Mucosa of rectum (tissue), 2 donors: ENCODE data around the gene CPSF7.
"Not testable (repeated sequence)": the region's sequence is repeated elsewhere in the genome, so short reads cannot be mapped to it uniquely, and the experiment has no call there.

Source experiments
- H3K27ac ChIP-seq, 2 donors: one replicate each; pipeline ENCODE4 v1.7.0; 2013; ENCODE audit warnings: inconsistent platforms in 2 of 2, low read depth in 2 of 2, low read length in 2 of 2
- H3K27me3 ChIP-seq, 2 donors: one replicate each; pipeline ENCODE4 v1.7.0; 2013; ENCODE audit warnings: low read length in 2 of 2; ENCODE audit not compliant: control insufficient read depth in 2 of 2, insufficient read depth in 2 of 2
- H3K36me3 ChIP-seq, 2 donors: one replicate each; pipeline ENCODE4 v1.7.0; 2013; ENCODE audit warnings: low read length in 2 of 2; ENCODE audit not compliant: control insufficient read depth in 2 of 2, insufficient read depth in 2 of 2
- H3K4me1 ChIP-seq, 2 donors: one replicate each; pipeline ENCODE4 v1.7.0; 2013; ENCODE audit warnings: low read length in 2 of 2, mild to moderate bottlenecking in 1 of 2; ENCODE audit not compliant: control insufficient read depth in 2 of 2, insufficient read depth in 2 of 2
- H3K4me3 ChIP-seq, 2 donors: one replicate each; pipeline ENCODE4 v1.7.0; 2013; ENCODE audit warnings: low read length in 2 of 2
- H3K9ac ChIP-seq, 2 donors: one replicate each; pipeline ENCODE4 v1.7.0; 2013; ENCODE audit warnings: low read length in 2 of 2, low read depth in 1 of 2, mild to moderate bottlenecking in 1 of 2
- H3K9me3 ChIP-seq, 2 donors: one replicate each; pipeline ENCODE4 v1.7.0; 2013; ENCODE audit warnings: low read length in 2 of 2; ENCODE audit not compliant: control insufficient read depth in 2 of 2
- donor health status: healthy.
- donor health status: Normal muscosa, but diverticular disease.

Gene CPSF7

GRCh38 chr11:61468002-61468401 lies 38.2 kb upstream of the CPSF7 start:
- Histone ChIP-seq H3K4me1 (no peaks in the 10 kb centered on the region), H3K36me3 (peaks cover 0 to 10% of the 10 kb centered on the region in 2 donors), H3K4me3 (no peak overlapping the region), H3K9ac (no peak overlapping the region), H3K27ac (no peak overlapping the region), H3K27me3 (no peaks in the 10 kb centered on the region), H3K9me3 (no peaks in the 10 kb centered on the region)

- not testable (repeated sequence) for H3K4me3 ChIP-seq, H3K27ac ChIP-seq, H3K4me1 ChIP-seq, H3K9me3 ChIP-seq, H3K9ac ChIP-seq, H3K27me3 ChIP-seq
- H3K36me3 ChIP-seq = peaks cover 0 to 10% of the 10 kb centered on the region in 2 donors
These were observed 37.8 kb upstream of the CPSF7 start for GRCh38 chr11:61467602-61468001.

GRCh38 chr11:61460986-61461385 lies 31.2 kb upstream of the CPSF7 start:
- H3K4me3 ChIP-seq = no peak overlapping the region
- H3K27ac ChIP-seq = no peak overlapping the region
- no peak overlapping the region for H3K9ac ChIP-seq

GRCh38 chr11:61460474-61460881 lies 30.7 kb upstream of the CPSF7 start:
- H3K4me3 ChIP-seq = no peak overlapping the region
- no peaks in the 10 kb centered on the region for H3K9me3 ChIP-seq
- H3K36me3 ChIP-seq = peaks cover 2 to 5% of the 10 kb centered on the region in 2 donors
- no peak overlapping the region for H3K27ac ChIP-seq
- H3K9ac ChIP-seq = no peak overlapping the region
- H3K4me1 ChIP-seq = no peaks in the 10 kb centered on the region
- H3K27me3 ChIP-seq = no peaks in the 10 kb centered on the region

More at GRCh38 chr11:61460986-61461385, 31.2 kb upstream of the CPSF7 start:
- H3K4me1 ChIP-seq = no peaks in the 10 kb centered on the region
- H3K36me3 ChIP-seq = peaks cover 2 to 3% of the 10 kb centered on the region in 2 donors
- no peaks in the 10 kb centered on the region for H3K9me3 ChIP-seq
- no peaks in the 10 kb centered on the region for H3K27me3 ChIP-seq

GRCh38 chr11:61454520-61454919 lies 24.7 kb upstream of the CPSF7 start:
- H3K9me3 ChIP-seq = no peaks in the 10 kb centered on the region
- H3K36me3 ChIP-seq = peaks cover 16 to 19% of the 10 kb centered on the region in 2 donors
- H3K9ac ChIP-seq = no peak overlapping the region
- H3K4me1 ChIP-seq = no peaks in the 10 kb centered on the region
- no peaks in the 10 kb centered on the region for H3K27me3 ChIP-seq
- no peak overlapping the region for H3K4me3 ChIP-seq
- H3K27ac ChIP-seq = no peak overlapping the region

GRCh38 chr11:61453695-61454094 lies 23.9 kb upstream of the CPSF7 start:
- Histone ChIP-seq H3K27ac (no peak overlapping the region), H3K27me3 (no peaks in the 10 kb centered on the region), H3K9me3 (no peaks in the 10 kb centered on the region), H3K4me1 (no peaks in the 10 kb centered on the region), H3K4me3 (no peak overlapping the region), H3K36me3 (peaks cover 16 to 19% of the 10 kb centered on the region in 2 donors), H3K9ac (no peak overlapping the region)

GRCh38 chr11:61452825-61453224 lies 23.1 kb upstream of the CPSF7 start:
- no peaks in the 10 kb centered on the region for H3K9me3 ChIP-seq
- no peak overlapping the region for H3K27ac ChIP-seq
- H3K27me3 ChIP-seq = no peaks in the 10 kb centered on the region

GRCh38 chr11:61448552-61448927 lies 18.8 kb upstream of the CPSF7 start:
- H3K9me3 ChIP-seq = no peaks in the 10 kb centered on the region
- H3K27ac ChIP-seq = no peak overlapping the region
- H3K4me1 ChIP-seq = peaks cover 2 to 3% of the 10 kb centered on the region in 2 donors
- peaks cover 34 to 49% of the 10 kb centered on the region in 2 donors for H3K36me3 ChIP-seq
- H3K27me3 ChIP-seq = no peaks in the 10 kb centered on the region
- no peak overlapping the region for H3K4me3 ChIP-seq
- no peak overlapping the region for H3K9ac ChIP-seq

More at GRCh38 chr11:61452825-61453224, 23.1 kb upstream of the CPSF7 start:
- Histone ChIP-seq H3K4me3 (no peak overlapping the region), H3K36me3 (peaks cover 24 to 27% of the 10 kb centered on the region in 2 donors), H3K9ac (no peak overlapping the region), H3K4me1 (no peaks in the 10 kb centered on the region)

- Histone ChIP-seq H3K4me1 (peaks cover 2 to 3% of the 10 kb centered on the region in 2 donors), H3K27ac (peak overlapping the region in 1 of 2 donors; percentile 35), H3K4me3 (no peak overlapping the region), H3K9ac (no peak overlapping the region), H3K27me3 (no peaks in the 10 kb centered on the region), H3K36me3 (peaks cover 38 to 48% of the 10 kb centered on the region in 2 donors), H3K9me3 (no peaks in the 10 kb centered on the region)
These were observed 18.1 kb upstream of the CPSF7 start for GRCh38 chr11:61447601-61448551.

- Histone ChIP-seq H3K4me1 (peaks cover 2 to 3% of the 10 kb centered on the region in 2 donors), H3K27ac (peak overlapping the region in 1 of 2 donors; percentile 46), H3K36me3 (peaks cover 38 to 51% of the 10 kb centered on the region in 2 donors), H3K4me3 (no peak overlapping the region), H3K9me3 (no peaks in the 10 kb centered on the region), H3K27me3 (no peaks in the 10 kb centered on the region), H3K9ac (no peak overlapping the region)
These were observed 16.5 kb upstream of the CPSF7 start for GRCh38 chr11:61446211-61446651.
